Right lobe of liver (tissue), 6 donors: ENCODE measurements around the gene OR4F6. TPM values are rescaled to one million over a fixed set of nuclear protein-coding genes. Genes with fewer than 3 reads are reported as not detected.
"Not testable (repeated sequence)": the region's sequence is repeated elsewhere in the genome, so short reads cannot be mapped to it uniquely, and the experiment has no call there.

Source experiments
- ATAC-seq, 4 donors: fragments of 200-7000 bp; cut with Tn5 transposase; one replicate each; pipeline ENCODE4 v1.9.1; 2020; ENCODE audit warnings: mild to moderate bottlenecking in 4 of 4, moderate library complexity in 4 of 4
- DNase-seq, 3 donors: peaks; one replicate each; pipeline ENCODE4 v3.0.0-alpha.2; 2020
- H3K27ac ChIP-seq, 3 donors: fragments of 200-600 bp; one replicate each; pipeline ENCODE4 v1.8.0; 2022
- H3K27me3 ChIP-seq, 2 donors: fragments of 200-600 bp; one replicate each; pipeline ENCODE4 v1.8.0; 2022
- H3K36me3 ChIP-seq, 4 donors: fragments of 200-600 bp; sonication (generic) in 1 of 4; one replicate each; pipeline versions ENCODE4 v1.5.1 to v1.8.0; 2017 to 2022; ENCODE audit warnings: control low read depth in 1 of 4
- H3K4me1 ChIP-seq, 4 donors: fragments of 200-600 bp; sonication (generic) in 1 of 4; one replicate each; pipeline versions ENCODE4 v1.5.1 to v1.8.0; 2017 to 2022; ENCODE audit warnings: control low read depth in 1 of 4
- H3K4me3 ChIP-seq, 3 donors: fragments of 200-600 bp; one replicate each; pipeline ENCODE4 v1.8.0; 2022
- H3K9me3 ChIP-seq, 4 donors: fragments of 200-600 bp; sonication (generic) in 1 of 4; one replicate each; pipeline versions ENCODE4 v1.5.1 to v1.8.0; 2017 to 2022; ENCODE audit warnings: control low read depth in 1 of 4
- POLR2A ChIP-seq: fragments of 450-650 bp; IDR thresholded peaks from one replicate; pipeline ENCODE4 v1.6.1; 2017; ENCODE audit warnings: antibody characterized with exemption, mild to moderate bottlenecking
- WGBS: methylation state at CpG from one replicate; pipeline ENCODE4 v1.1.6; 2018; ENCODE audit warnings: low coverage, low lambda C conversion rate; ENCODE audit not compliant: insufficient coverage; ENCODE audit errors: missing lambda C conversion rate; 5-methylcytosine and 5-hydroxymethylcytosine counted together
- intact Hi-C, 2 donors: fragments of 100-400 bp; cut with DNase I; formaldehyde crosslinking; loops; one replicate each; pipeline versions ENCODE4 v1.11.2 to v1.14.1; 2022
- total RNA-seq, 6 experiments: library from RNA; depleted of rRNA in 2 of 6; stranded (reverse); fragments of >200 nt in 2 of 6; fragmentation: NEBNext Ultra II Directional in 3 of 6; extraction: Animal tissue kit (Norgen Biotek cat#: 25700) in 3 of 6; gene quantifications; one replicate each; pipeline versions ENCODE4 v1.1.0 to v1.2.4, GENCODE V29; 2016 to 2023
- TF ChIP-seq, protein P1 (sequence below), 4 donors: fragments of 200-600 bp in 3 of 4; fragments of 450-650 bp in 1 of 4; IDR thresholded peaks; one replicate each; pipeline versions ENCODE4 v1.5.1 to v1.8.0; 2016 to 2022; ENCODE audit warnings: antibody characterized with exemption in 4 of 4, mild to moderate bottlenecking in 2 of 4
- donor health status: DM: no; HTN: yes; CAD: no.
- donor health status: DM: no; HTN: no; CAD: no.
- donor health status: DM: no; HTN: no; CAD: no.
- donor health status: DM: no; HTN: yes; CAD: no.
- donor health status: DM: no; HTN: yes; CAD: no.

Gene OR4F6
- total RNA-seq, 6 experiments from 2014 or later, result not detected

DNA sequence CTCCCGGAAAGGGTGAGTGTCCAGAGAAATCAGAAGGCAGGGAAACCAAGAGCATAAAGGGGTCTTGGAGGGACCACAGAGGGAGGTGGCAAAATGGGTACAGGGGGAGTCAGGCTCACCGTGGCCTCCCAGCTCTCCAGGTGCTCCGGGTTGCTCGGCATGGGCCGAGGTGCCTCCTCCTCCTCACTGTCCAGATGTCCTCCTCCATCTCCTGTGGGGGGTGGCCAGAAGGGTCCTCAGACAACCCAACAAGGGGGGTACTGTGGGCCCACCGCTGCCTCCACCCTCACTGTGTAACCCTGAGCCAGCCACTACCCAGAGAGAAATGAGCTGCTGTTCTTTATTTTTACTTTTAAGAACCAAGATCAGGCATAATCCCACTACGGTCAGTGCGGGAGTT is 30.4 kb upstream of the OR4F6 start:
- Histone ChIP-seq H3K36me3 (no peaks in the 10 kb centered on the region), H3K4me3 (no peak overlapping the region), H3K9me3 (no peaks in the 10 kb centered on the region), H3K27me3 (no peaks in the 10 kb centered on the region), H3K27ac (no peak overlapping the region), H3K4me1 (no peaks in the 10 kb centered on the region)
- intact Hi-C loops, result no loop called here
- 60% methylated on average over 2 of the region's 8 CpGs for WGBS
- DNase-seq (no peak), ATAC-seq (no peak)
- TF ChIP-seq, protein P1, sequence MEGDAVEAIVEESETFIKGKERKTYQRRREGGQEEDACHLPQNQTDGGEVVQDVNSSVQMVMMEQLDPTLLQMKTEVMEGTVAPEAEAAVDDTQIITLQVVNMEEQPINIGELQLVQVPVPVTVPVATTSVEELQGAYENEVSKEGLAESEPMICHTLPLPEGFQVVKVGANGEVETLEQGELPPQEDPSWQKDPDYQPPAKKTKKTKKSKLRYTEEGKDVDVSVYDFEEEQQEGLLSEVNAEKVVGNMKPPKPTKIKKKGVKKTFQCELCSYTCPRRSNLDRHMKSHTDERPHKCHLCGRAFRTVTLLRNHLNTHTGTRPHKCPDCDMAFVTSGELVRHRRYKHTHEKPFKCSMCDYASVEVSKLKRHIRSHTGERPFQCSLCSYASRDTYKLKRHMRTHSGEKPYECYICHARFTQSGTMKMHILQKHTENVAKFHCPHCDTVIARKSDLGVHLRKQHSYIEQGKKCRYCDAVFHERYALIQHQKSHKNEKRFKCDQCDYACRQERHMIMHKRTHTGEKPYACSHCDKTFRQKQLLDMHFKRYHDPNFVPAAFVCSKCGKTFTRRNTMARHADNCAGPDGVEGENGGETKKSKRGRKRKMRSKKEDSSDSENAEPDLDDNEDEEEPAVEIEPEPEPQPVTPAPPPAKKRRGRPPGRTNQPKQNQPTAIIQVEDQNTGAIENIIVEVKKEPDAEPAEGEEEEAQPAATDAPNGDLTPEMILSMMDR (IDR thresholded peaks at IDR 0.05), result no peak
- TF ChIP-seq POLR2A, result no peak

DNA sequence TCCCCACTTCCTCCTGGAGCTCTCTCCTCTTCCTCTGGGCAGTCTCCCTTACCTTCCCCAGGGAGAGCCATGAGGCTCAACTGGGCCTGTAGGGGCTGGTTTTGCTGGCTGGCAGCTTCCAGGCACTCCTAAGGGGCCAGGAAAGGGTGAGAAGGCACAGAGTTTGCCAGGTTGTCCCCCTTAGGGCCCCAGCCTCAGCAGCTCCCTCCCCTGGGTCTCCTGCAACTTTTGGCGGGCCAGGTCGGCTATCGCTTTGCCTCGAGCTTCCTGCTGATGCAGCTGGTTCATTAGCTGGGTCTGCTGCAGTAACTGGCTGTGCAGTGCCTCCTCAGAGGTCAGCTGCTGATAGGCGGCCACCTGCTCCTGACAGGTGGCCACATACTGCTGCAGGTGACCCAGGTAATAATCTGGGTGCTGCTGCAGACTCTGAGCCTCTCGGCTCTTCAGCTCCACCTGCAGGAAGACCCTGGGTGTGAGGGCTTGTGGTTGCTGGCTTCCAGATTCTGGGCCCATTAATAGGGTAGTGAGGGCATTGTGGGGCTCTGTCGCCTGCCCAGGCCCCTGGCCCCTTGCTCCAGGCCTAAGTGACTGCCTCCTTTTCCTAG is 29.7 kb upstream of the OR4F6 start:
- 64% methylated on average over 3 of the region's 7 CpGs for WGBS

DNA sequence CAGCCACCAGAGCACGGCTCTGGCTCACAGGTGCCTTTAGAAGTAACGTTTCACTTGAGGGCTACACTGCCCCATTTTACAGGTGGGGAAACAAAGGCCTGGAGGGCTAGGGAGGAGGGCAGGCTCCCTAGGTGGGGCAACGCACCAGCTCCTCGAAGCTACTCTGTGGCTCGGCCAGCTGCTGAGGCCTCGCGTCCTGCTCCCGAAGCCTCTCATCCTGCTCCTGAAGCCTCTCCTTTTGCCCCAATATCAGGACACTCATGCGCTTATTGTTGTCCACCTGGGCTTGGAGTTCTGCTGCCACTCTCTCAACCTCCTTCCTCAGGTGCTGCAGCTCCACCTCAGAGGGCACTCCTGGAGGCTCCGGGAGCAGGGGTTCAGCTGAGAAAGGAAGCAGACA is 28.2 kb upstream of the OR4F6 start:
- H3K4me1 ChIP-seq, result no peaks in the 10 kb centered on the region
- TF ChIP-seq, protein P1 (IDR thresholded peaks at IDR 0.05), result no peak
- H3K9me3 ChIP-seq, result no peaks in the 10 kb centered on the region
- no peaks in the 10 kb centered on the region for H3K27me3 ChIP-seq
- DNase-seq (no peak), ATAC-seq (no peak)
- intact Hi-C loops, result no loop called here
- no peaks in the 10 kb centered on the region for H3K36me3 ChIP-seq
- no peak overlapping the region for H3K27ac ChIP-seq
- no CpG with 5 or more reads among the region's 10 CpGs for WGBS
- no peak overlapping the region for H3K4me3 ChIP-seq

More for the DNA sequence above, 29.7 kb upstream of the OR4F6 start:
- Histone ChIP-seq H3K27ac (no peak overlapping the region), H3K27me3 (no peaks in the 10 kb centered on the region), H3K9me3 (no peaks in the 10 kb centered on the region), H3K4me1 (no peaks in the 10 kb centered on the region), H3K4me3 (no peak overlapping the region), H3K36me3 (no peaks in the 10 kb centered on the region)
- intact Hi-C loops, result no loop called here
- TF ChIP-seq, protein P1 (IDR thresholded peaks at IDR 0.05), result peak in 2 of 4 donors; percentile 15 to 24
- no peak for TF ChIP-seq POLR2A
- no peak for DNase-seq
- no peak for ATAC-seq

DNA sequence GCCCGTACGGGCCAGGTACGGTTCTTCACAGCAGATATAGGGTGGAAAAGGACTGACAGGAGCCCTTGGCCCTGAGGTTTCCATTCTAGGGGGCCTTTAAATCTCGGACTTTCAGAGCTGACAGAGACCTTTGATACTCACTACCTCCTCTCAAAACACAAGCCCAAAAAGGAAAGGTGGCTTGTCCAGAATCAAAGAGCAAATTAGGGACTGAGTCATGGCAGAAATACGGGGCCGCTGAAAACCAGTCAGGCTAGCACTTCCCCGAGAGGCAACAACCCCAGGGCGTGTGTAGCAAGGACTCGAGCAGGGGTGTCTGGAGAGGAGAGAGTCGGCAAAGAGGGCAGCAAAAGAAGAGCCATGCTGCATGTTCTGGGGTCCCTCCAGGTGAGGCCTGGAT is 24.7 kb upstream of the OR4F6 start:
- H3K4me1 ChIP-seq, DNase-seq, intact Hi-C loops, H3K27me3 ChIP-seq, H3K4me3 ChIP-seq, ATAC-seq, H3K27ac ChIP-seq, H3K9me3 ChIP-seq, H3K36me3 ChIP-seq: not testable (repeated sequence)
- WGBS, result 61% methylated on average over 10 of the region's 10 CpGs

DNA sequence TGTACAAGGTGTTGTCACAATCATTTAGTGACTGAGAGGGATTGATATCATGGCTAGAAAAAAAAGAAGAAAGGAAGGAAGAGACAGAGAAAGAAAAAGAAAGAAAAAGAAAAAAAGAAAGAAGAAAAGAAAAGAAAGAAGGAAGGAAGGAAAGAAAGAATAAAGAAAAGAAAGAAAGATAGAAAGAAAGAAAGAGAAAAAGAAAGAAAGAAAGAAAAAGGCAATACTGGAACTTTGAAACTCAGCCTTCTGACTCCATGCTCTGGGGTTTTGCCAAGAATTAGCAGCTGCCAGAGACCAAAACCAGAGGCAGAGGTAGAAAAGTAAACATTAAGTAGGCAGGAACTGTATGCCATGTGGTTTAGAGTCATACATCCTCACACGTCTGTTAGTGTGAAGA is 23.1 kb upstream of the OR4F6 start:
- H3K9me3 ChIP-seq, ATAC-seq, H3K27ac ChIP-seq, H3K4me1 ChIP-seq, H3K27me3 ChIP-seq, H3K4me3 ChIP-seq, H3K36me3 ChIP-seq, intact Hi-C loops: not testable (repeated sequence)
- peak in 1 of 3 donors; percentile 25 for DNase-seq
- WGBS, result 0% methylated on average over 1 of the region's 1 CpG

DNA sequence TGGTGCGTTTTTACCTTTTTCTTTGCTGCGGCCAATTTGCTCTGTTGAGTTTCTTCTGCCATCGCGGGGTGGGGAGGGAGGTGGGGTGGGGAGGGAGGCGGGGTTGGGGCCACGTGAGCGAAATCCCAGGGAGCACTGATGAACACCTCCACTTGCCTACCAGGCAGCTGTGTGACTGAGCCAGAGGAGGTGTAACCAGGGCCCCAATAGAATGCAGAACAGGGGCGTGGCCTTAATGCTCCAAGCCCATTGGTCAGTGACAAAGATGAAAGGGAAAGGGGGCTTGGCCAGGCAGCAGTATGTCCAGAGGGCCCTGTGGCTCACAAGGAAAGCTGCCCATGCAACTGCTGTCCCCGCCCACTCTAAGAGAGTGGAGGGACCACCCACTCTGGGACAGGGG is 21.4 kb upstream of the OR4F6 start:
- WGBS, result 56% methylated on average over 1 of the region's 9 CpGs
- no peaks in the 10 kb centered on the region for H3K27me3 ChIP-seq
- H3K9me3 ChIP-seq, result no peaks in the 10 kb centered on the region
- H3K4me3 ChIP-seq, result no peak overlapping the region
- DNase-seq (no peak), ATAC-seq (no peak)
- intact Hi-C loops, result no loop called here
- no peaks in the 10 kb centered on the region for H3K4me1 ChIP-seq
- no peak for TF ChIP-seq POLR2A
- TF ChIP-seq, protein P1 (IDR thresholded peaks at IDR 0.05), result no peak
- H3K27ac ChIP-seq, result no peak overlapping the region
- no peaks in the 10 kb centered on the region for H3K36me3 ChIP-seq
